Measurements from ENCODE around the gene CNBD2.

GRCh38 chr20:35971981-35972380 lies 3.6 kb downstream of the CNBD2 start:
- TF ChIP-seq EZH2 (IDR thresholded peaks at IDR 0.05) = no peak
- TF ChIP-seq POLR2AphosphoS5 (IDR thresholded peaks at IDR 0.05; ENCODE audit: borderline replicate concordance, low read depth, low read length) = no peak
